ENCODE data around the gene UBE2G2.
A peak's percentile ranks its signal among the peaks of the same experiment; 100 is the strongest.

Gene UBE2G2

DNA sequence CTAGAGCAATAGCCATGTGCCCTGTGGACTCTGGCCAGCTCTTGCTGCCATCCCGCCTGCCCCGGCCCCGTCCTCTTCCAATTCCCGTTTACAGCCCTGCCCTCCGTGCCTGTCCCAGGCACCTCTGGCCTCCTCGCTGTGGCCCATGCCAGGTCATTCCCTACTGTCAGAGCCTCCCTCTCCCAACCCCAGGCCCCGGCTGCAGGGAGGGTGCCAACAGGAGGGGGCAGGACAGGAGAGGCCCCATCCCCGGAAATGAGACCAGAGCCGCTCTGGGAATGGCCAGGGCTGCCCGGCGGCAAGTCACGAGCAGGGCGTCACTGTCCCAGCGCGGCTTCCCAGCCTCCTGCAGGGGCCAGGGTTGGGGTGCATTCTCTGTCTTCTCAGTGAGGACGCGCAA, 66.8 kb downstream of the UBE2G2 start:
- no peak overlapping the region for H3K27ac Mint-ChIP-seq (ENCODE audit: low read depth)
- DNase-seq (ENCODE audit: low spot score in 2 of 2) (no peak), ATAC-seq (replicated peaks; ENCODE audit: extremely low read depth, poor library complexity, severe bottlenecking) (no peak)
- no peaks in the 10 kb centered on the region for H3K9me3 Mint-ChIP-seq
- H3K4me1 Mint-ChIP-seq = peaks cover 9% of the 10 kb centered on the region
- H3K4me3 Mint-ChIP-seq = no peak overlapping the region
- no peaks in the 10 kb centered on the region for H3K36me3 Mint-ChIP-seq (ENCODE audit: insufficient read depth)
- H3K27me3 Mint-ChIP-seq = peaks cover 19% of the 10 kb centered on the region

GRCh38 chr21:44734026-44734745, 67.4 kb downstream of the UBE2G2 start:
- H3K27ac Mint-ChIP-seq (ENCODE audit: low read depth) = no peak overlapping the region
- no peak for ATAC-seq (replicated peaks; ENCODE audit: extremely low read depth, poor library complexity, severe bottlenecking)
- no peaks in the 10 kb centered on the region for H3K36me3 Mint-ChIP-seq (ENCODE audit: insufficient read depth)
- no peak overlapping the region for H3K4me3 Mint-ChIP-seq
- H3K27me3 Mint-ChIP-seq = peaks cover 19% of the 10 kb centered on the region
- no peak for DNase-seq (ENCODE audit: low spot score in 2 of 2)
- peaks cover 9% of the 10 kb centered on the region for H3K4me1 Mint-ChIP-seq
- H3K9me3 Mint-ChIP-seq = no peaks in the 10 kb centered on the region

DNA sequence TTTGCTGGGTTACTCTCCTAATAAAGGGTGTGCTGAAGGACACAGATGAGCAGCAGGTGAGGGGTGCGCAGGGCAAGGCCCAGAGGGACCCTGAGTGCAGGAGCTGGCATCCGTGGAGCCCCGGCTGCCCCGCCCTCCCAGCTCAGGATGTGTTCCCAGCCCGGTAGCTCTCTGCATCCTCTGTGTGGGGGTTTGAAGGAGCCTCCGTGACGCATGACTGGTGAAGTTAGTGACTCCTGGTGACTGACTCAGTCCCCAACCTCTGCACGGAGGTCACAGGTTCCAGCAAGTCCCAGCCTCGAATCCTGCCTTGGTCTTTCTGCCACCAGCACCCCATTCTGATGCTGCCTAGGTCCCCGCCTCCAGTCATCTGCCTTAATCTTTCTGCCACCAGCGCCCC, 68.7 kb downstream of the UBE2G2 start:
- ATAC-seq (replicated peaks; ENCODE audit: extremely low read depth, poor library complexity, severe bottlenecking) = no peak
- Mint-ChIP-seq H3K9me3 (no peaks in the 10 kb centered on the region), H3K27ac (ENCODE audit: low read depth) (no peak overlapping the region), H3K36me3 (ENCODE audit: insufficient read depth) (peaks cover 2% of the 10 kb centered on the region), H3K4me3 (no peak overlapping the region), H3K27me3 (peaks cover 22% of the 10 kb centered on the region), H3K4me1 (peaks cover 9% of the 10 kb centered on the region)
- no peak for DNase-seq (ENCODE audit: low spot score in 2 of 2)

DNA sequence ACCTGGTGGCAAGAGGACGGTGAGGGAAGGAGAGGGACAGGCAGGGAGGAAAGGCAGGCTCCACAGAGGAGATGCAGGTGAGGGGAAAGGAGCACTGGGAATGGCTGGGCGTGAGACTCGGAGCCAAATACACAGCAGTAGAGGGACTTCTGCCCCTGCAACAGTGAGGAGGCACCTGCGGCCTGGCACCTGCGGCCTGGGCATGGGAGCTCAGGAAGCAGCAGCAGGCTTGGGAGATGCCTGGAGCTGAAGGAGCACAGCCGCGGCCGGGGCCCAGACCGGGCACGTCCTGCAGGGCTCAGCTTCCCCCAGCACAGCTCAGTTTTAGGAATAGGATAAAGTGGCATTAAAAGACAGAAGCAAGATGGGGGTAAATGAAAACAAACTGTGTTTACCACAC, 69.4 kb downstream of the UBE2G2 start:
- Mint-ChIP-seq H3K27ac (ENCODE audit: low read depth) (no peak overlapping the region), H3K4me3 (no peak overlapping the region), H3K27me3 (peaks cover 28% of the 10 kb centered on the region), H3K36me3 (ENCODE audit: insufficient read depth) (peaks cover 2% of the 10 kb centered on the region), H3K4me1 (peaks cover 3% of the 10 kb centered on the region), H3K9me3 (no peaks in the 10 kb centered on the region)
- DNase-seq (ENCODE audit: low spot score in 2 of 2) (no peak), ATAC-seq (replicated peaks; ENCODE audit: extremely low read depth, poor library complexity, severe bottlenecking) (no peak)

DNA sequence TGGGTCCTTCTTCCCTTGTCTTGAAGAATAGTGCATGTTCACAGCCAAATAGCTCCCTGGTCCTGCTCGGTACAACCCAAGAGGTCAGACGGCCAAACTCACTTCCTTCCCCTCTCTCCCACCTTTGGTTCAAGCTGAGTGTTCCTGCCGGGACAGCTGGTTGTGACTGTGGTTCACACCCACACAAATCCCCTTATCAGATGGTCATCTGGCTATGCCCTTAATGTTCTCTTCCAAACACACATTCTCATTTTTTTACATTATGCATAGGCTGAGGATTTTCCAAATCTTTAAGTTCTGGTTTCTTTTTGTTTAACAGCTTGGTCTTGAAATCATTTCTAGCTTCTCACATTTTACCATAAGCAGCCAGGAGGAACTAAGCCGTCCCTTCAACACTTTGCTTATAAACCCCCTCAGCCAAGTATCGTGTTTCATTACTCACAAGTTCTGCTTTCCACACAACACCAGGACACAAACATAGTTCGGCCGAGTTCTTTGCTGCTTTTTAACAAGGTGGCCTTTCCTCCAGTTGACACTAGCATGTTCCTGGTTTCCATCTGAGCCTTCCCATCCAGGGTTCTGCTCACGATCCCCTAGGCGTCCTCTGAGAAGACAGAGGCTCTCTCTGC, 70.6 kb downstream of the UBE2G2 start:
- H3K27me3 Mint-ChIP-seq = peaks cover 40% of the 10 kb centered on the region
- H3K4me3 Mint-ChIP-seq = no peak overlapping the region
- H3K27ac Mint-ChIP-seq (ENCODE audit: low read depth) = no peak overlapping the region
- H3K4me1 Mint-ChIP-seq = no peaks in the 10 kb centered on the region
- DNase-seq (ENCODE audit: low spot score in 2 of 2) = no peak
- peaks cover 2% of the 10 kb centered on the region for H3K36me3 Mint-ChIP-seq (ENCODE audit: insufficient read depth)
- ATAC-seq (replicated peaks; ENCODE audit: extremely low read depth, poor library complexity, severe bottlenecking) = no peak
- H3K9me3 Mint-ChIP-seq = no peaks in the 10 kb centered on the region

- Mint-ChIP-seq H3K4me1 (no peaks in the 10 kb centered on the region), H3K27ac (ENCODE audit: low read depth) (no peak overlapping the region), H3K27me3 (peaks cover 47% of the 10 kb centered on the region), H3K36me3 (ENCODE audit: insufficient read depth) (peaks cover 2% of the 10 kb centered on the region), H3K4me3 (no peak overlapping the region), H3K9me3 (no peaks in the 10 kb centered on the region)
- no peak for ATAC-seq (replicated peaks; ENCODE audit: extremely low read depth, poor library complexity, severe bottlenecking)
- no peak for DNase-seq (ENCODE audit: low spot score in 2 of 2)
Observed at GRCh38 chr21:44730028-44730395, 71.6 kb downstream of the UBE2G2 start.

- Mint-ChIP-seq H3K9me3 (no peaks in the 10 kb centered on the region), H3K36me3 (ENCODE audit: insufficient read depth) (peaks cover 2% of the 10 kb centered on the region)
Observed at GRCh38 chr21:44729336-44730027, 72.1 kb downstream of the UBE2G2 start.

DNA sequence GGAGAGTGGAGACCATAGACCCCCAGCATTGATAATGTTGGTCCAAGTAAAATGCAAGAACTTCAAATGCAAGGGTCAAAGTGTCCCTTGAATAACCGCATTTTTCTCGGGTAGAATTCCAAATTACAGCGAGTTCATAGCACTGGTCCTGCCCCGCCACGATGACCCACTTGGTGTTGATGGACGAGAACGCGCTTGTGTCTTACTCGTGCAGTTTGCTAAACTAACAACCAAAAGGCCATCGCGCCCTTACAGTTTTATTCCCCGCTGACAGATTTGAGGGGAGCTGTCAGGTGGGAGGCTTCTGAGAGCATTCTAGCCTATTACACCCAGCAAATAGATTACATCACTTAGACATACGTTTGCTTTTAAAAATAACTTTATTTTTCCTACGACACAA, 72.9 kb downstream of the UBE2G2 start:
- no peak overlapping the region for H3K27ac Mint-ChIP-seq (ENCODE audit: low read depth)
- ATAC-seq (replicated peaks; ENCODE audit: extremely low read depth, poor library complexity, severe bottlenecking) (no peak), DNase-seq (ENCODE audit: low spot score in 2 of 2) (no peak)
- no peaks in the 10 kb centered on the region for H3K9me3 Mint-ChIP-seq
- peaks cover 47% of the 10 kb centered on the region for H3K27me3 Mint-ChIP-seq
- peaks cover 5% of the 10 kb centered on the region for H3K4me1 Mint-ChIP-seq
- H3K4me3 Mint-ChIP-seq = no peak overlapping the region
- peaks cover 2% of the 10 kb centered on the region for H3K36me3 Mint-ChIP-seq (ENCODE audit: insufficient read depth)

More at GRCh38 chr21:44729336-44730027, 72.1 kb downstream of the UBE2G2 start:
- Mint-ChIP-seq H3K27me3 (peaks cover 47% of the 10 kb centered on the region), H3K4me1 (no peaks in the 10 kb centered on the region), H3K27ac (ENCODE audit: low read depth) (no peak overlapping the region), H3K4me3 (no peak overlapping the region)
- no peak for DNase-seq (ENCODE audit: low spot score in 2 of 2)
- no peak for ATAC-seq (replicated peaks; ENCODE audit: extremely low read depth, poor library complexity, severe bottlenecking)

DNA sequence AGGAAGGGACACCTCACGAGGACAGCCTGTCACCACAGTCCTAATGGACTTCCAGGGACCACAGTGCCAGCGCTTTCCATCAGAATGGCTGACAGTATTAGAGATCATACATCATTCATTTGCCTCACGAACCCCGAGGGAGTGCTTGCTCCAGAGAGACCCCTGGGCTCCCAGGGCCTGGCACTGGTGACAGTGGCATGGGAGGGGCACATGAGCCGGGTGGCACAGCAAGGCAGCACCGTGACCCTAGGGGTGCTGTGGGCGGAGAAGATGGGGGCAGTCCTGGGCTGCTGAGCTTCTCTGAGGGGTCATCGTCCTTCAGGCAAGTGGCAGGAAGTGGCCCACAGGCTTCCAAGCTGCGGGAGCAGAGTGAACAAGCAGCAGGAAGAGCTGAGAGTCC, 73.9 kb downstream of the UBE2G2 start:
- no peak overlapping the region for H3K27ac Mint-ChIP-seq (ENCODE audit: low read depth)
- DNase-seq (ENCODE audit: low spot score in 2 of 2) = no peak
- H3K4me3 Mint-ChIP-seq = no peak overlapping the region
- no peaks in the 10 kb centered on the region for H3K9me3 Mint-ChIP-seq
- peaks cover 2% of the 10 kb centered on the region for H3K36me3 Mint-ChIP-seq (ENCODE audit: insufficient read depth)
- peaks cover 13% of the 10 kb centered on the region for H3K4me1 Mint-ChIP-seq
- peaks cover 47% of the 10 kb centered on the region for H3K27me3 Mint-ChIP-seq
- no peak for ATAC-seq (replicated peaks; ENCODE audit: extremely low read depth, poor library complexity, severe bottlenecking)

DNA sequence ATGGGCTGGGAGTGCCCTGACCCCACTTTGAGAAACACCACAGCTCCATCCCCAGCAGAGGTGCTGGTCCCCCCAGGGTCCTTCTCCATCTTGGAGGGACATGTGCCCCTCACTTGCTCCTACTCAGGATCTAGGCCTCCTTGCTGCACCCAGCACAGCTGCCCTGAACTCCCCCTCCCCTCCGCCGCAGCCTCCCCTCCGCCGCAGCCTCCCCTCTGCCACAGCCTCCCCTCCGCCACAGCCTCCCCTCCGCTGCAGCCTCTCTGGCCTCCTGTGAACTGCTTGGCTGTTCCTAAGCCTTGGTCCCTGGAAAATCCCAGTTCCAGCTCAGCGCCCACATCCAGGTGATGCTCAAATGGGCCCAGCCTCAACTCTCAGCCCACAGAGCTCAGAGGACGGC, 74.3 kb downstream of the UBE2G2 start:
- Mint-ChIP-seq H3K4me3 (no peak overlapping the region), H3K36me3 (ENCODE audit: insufficient read depth) (peaks cover 2% of the 10 kb centered on the region), H3K4me1 (peaks cover 17% of the 10 kb centered on the region), H3K9me3 (no peaks in the 10 kb centered on the region), H3K27ac (ENCODE audit: low read depth) (no peak overlapping the region), H3K27me3 (peaks cover 49% of the 10 kb centered on the region)
- DNase-seq (ENCODE audit: low spot score in 2 of 2) (no peak), ATAC-seq (replicated peaks; ENCODE audit: extremely low read depth, poor library complexity, severe bottlenecking) (no peak)

- peaks cover 17% of the 10 kb centered on the region for H3K4me1 Mint-ChIP-seq
- H3K9me3 Mint-ChIP-seq = no peaks in the 10 kb centered on the region
- ATAC-seq (replicated peaks; ENCODE audit: extremely low read depth, poor library complexity, severe bottlenecking) (no peak), DNase-seq (ENCODE audit: low spot score in 2 of 2) (no peak)
- peaks cover 2% of the 10 kb centered on the region for H3K36me3 Mint-ChIP-seq (ENCODE audit: insufficient read depth)
- no peak overlapping the region for H3K4me3 Mint-ChIP-seq
- no peak overlapping the region for H3K27ac Mint-ChIP-seq (ENCODE audit: low read depth)
- peaks cover 45% of the 10 kb centered on the region for H3K27me3 Mint-ChIP-seq
Observed at GRCh38 chr21:44726826-44727225, 74.8 kb downstream of the UBE2G2 start.

DNA sequence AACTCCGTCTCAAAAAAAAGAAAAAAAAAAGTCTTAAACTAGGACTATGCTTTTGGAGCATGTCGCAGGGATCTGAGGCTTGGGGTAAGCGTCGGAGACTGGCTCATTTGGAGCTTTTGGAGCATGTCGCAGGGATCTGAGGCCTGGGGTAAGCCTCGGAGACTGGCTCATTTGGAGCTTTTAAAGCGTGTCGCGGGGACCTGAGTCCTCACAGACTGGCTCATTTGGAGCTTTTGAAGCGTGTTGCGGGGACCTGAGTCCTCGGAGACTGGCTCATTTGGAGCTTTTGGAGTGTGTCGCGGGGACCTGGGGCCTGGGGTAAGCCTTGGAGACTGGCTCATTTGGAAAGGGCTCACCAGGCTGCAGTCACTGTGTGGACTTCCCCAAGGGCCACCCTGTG, 76.7 kb downstream of the UBE2G2 start:
- H3K27me3 Mint-ChIP-seq = peaks cover 56% of the 10 kb centered on the region
- peaks cover 17% of the 10 kb centered on the region for H3K4me1 Mint-ChIP-seq
- DNase-seq (ENCODE audit: low spot score in 2 of 2) (no peak), ATAC-seq (replicated peaks; ENCODE audit: extremely low read depth, poor library complexity, severe bottlenecking) (no peak)
- H3K27ac Mint-ChIP-seq (ENCODE audit: low read depth) = no peak overlapping the region
- no peak overlapping the region for H3K4me3 Mint-ChIP-seq
- H3K36me3 Mint-ChIP-seq (ENCODE audit: insufficient read depth) = peaks cover 2% of the 10 kb centered on the region
- H3K9me3 Mint-ChIP-seq = no peaks in the 10 kb centered on the region

DNA sequence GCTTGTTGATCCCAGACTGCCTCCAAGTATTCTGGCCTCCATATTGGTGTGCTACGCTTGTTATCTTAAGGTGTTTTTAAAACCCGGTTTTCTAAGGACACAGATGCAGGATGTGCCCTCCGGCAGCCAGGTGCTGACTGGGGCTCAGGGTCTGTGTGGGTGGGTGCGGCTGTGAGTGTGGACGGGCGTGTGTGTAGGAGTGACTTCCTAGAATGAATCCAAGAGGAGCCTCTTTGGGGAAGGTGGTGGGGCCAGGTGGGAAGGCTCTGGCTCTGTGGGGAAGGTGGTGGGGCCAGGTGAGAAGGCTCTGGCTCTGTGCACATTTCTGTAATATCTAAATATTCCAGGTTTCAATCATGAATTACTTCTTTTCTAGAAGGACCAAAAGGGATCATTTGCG, 77.4 kb downstream of the UBE2G2 start:
- peaks cover 64% of the 10 kb centered on the region for H3K27me3 Mint-ChIP-seq
- no peak overlapping the region for H3K4me3 Mint-ChIP-seq
- DNase-seq (ENCODE audit: low spot score in 2 of 2) (no peak), ATAC-seq (replicated peaks; ENCODE audit: extremely low read depth, poor library complexity, severe bottlenecking) (no peak)
- H3K27ac Mint-ChIP-seq (ENCODE audit: low read depth) = peak overlapping the region; percentile 74
- H3K4me1 Mint-ChIP-seq = peaks cover 17% of the 10 kb centered on the region
- no peaks in the 10 kb centered on the region for H3K9me3 Mint-ChIP-seq
- peaks cover 2% of the 10 kb centered on the region for H3K36me3 Mint-ChIP-seq (ENCODE audit: insufficient read depth)
